MCF 10A (cell line): ENCODE data around the gene ZBTB38. TPM values are rescaled to one million over a fixed set of nuclear protein-coding genes. Genes with fewer than 3 reads are reported as not detected.

Experiments used
- Bru-seq: library from RNA; stranded (reverse); fragments of 400-500 nt; gene quantifications from one replicate; lab custom pipeline; 2021; lab: Mats Ljungman, UMichigan
- BruChase-seq, 2 experiments: library from RNA; stranded (reverse); fragments of 400-500 nt; gene quantifications; one replicate each; lab custom pipeline; 2021; lab: Mats Ljungman, UMichigan
- BruUV-seq: library from RNA; stranded (reverse); fragments of 400-500 nt; replicated peaks from 2 replicates; lab custom pipeline; 2021; lab: Mats Ljungman, UMichigan
- CTCF ChIA-PET: fragments of 300-600 bp; sonication (Branson Sonifier 250); formaldehyde crosslinking; extraction: SDS; loops from one replicate; lab custom pipeline; 2021; ENCODE audit warnings: antibody characterized with exemption, inconsistent platforms; lab: Yijun Ruan, JAX
- POLR2A ChIA-PET: fragments of 300-600, 350-650 bp; sonication (Branson Sonifier 250); formaldehyde crosslinking; extraction: SDS; loops from one replicate; lab custom pipeline; 2020; ENCODE audit warnings: antibody characterized with exemption, inconsistent platforms; lab: Yijun Ruan, JAX
- DNase-seq: peaks from one replicate; pipeline ENCODE4 v3.0.0-alpha.2; 2018; ENCODE audit not compliant: unreplicated experiment
- H3K27ac Mint-ChIP-seq: one replicate; pipeline ENCODE4 v1.8.0; 2022; ENCODE audit warnings: mild to moderate bottlenecking, low read depth, mixed read lengths; ENCODE audit not compliant: unreplicated experiment
- H3K27me3 Mint-ChIP-seq: one replicate; pipeline ENCODE4 v1.8.0; 2022; ENCODE audit warnings: mixed read lengths; ENCODE audit not compliant: insufficient read depth, unreplicated experiment
- H3K36me3 Mint-ChIP-seq: one replicate; pipeline ENCODE4 v1.8.0; 2022; ENCODE audit warnings: mild to moderate bottlenecking, moderate library complexity, mixed read lengths; ENCODE audit not compliant: insufficient read depth, unreplicated experiment
- H3K4me1 Mint-ChIP-seq: one replicate; pipeline ENCODE4 v1.8.0; 2022; ENCODE audit warnings: mixed read lengths; ENCODE audit not compliant: insufficient read depth, unreplicated experiment
- H3K4me3 Mint-ChIP-seq: one replicate; pipeline ENCODE4 v1.8.0; 2022; ENCODE audit warnings: mild to moderate bottlenecking, moderate library complexity, mixed read lengths; ENCODE audit not compliant: unreplicated experiment
- H3K9me3 Mint-ChIP-seq: one replicate; pipeline ENCODE4 v1.8.0; 2022; ENCODE audit warnings: mixed read lengths; ENCODE audit not compliant: unreplicated experiment
- intact Hi-C: fragments of 100-400 bp; cut with micrococcal nuclease; formaldehyde crosslinking; loops from 2 replicates; pipeline ENCODE4 v1.14.1; 2022
- long read RNA-seq: library from polyadenylated mRNA; stranded (forward); transcript quantifications from one replicate; pipeline ENCODE4 v2.0.0, GENCODE V29; 2022
- total RNA-seq: library from RNA; stranded (reverse); gene quantifications from 2 replicates; pipeline ENCODE4 v1.2.3, GENCODE V29; 2022
- TF ChIP-seq, protein P1 (sequence below): fragments of 200-600 bp; IDR thresholded peaks from one replicate; pipeline ENCODE4 v1.8.0; 2022; ENCODE audit warnings: antibody characterized with exemption, mild to moderate bottlenecking; ENCODE audit not compliant: unreplicated experiment

ZBTB38 gene, protein sequence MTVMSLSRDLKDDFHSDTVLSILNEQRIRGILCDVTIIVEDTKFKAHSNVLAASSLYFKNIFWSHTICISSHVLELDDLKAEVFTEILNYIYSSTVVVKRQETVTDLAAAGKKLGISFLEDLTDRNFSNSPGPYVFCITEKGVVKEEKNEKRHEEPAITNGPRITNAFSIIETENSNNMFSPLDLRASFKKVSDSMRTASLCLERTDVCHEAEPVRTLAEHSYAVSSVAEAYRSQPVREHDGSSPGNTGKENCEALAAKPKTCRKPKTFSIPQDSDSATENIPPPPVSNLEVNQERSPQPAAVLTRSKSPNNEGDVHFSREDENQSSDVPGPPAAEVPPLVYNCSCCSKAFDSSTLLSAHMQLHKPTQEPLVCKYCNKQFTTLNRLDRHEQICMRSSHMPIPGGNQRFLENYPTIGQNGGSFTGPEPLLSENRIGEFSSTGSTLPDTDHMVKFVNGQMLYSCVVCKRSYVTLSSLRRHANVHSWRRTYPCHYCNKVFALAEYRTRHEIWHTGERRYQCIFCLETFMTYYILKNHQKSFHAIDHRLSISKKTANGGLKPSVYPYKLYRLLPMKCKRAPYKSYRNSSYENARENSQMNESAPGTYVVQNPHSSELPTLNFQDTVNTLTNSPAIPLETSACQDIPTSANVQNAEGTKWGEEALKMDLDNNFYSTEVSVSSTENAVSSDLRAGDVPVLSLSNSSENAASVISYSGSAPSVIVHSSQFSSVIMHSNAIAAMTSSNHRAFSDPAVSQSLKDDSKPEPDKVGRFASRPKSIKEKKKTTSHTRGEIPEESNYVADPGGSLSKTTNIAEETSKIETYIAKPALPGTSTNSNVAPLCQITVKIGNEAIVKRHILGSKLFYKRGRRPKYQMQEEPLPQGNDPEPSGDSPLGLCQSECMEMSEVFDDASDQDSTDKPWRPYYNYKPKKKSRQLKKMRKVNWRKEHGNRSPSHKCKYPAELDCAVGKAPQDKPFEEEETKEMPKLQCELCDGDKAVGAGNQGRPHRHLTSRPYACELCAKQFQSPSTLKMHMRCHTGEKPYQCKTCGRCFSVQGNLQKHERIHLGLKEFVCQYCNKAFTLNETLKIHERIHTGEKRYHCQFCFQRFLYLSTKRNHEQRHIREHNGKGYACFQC (N-terminal part only)
- 168 and 186 TPM in 2 replicates for total RNA-seq
- Bru-seq, nascent RNA = percentile 98 among the genes with signal in this experiment
- BruChase-seq, experiment 1, labeled RNA remaining after a 6-hour chase = percentile 95 among the genes with signal in this experiment
- percentile 98 among the genes with signal in this experiment for BruChase-seq, experiment 2, labeled RNA remaining after a 2-hour chase
- long read RNA-seq, transcript ZBTB38-211 (3 exons, 644 nt) = minor isoform, 8 of 150 reads
- long read RNA-seq, transcript ZBTB38-201 (1 exons, 3,588 nt) = major isoform, 23 of 150 reads
- long read RNA-seq, transcript ZBTB38-204 (4 exons, 590 nt) = minor isoform, 5 of 150 reads
- long read RNA-seq, partial matches to known transcripts = 15 of 150 reads
- long read RNA-seq, other reads (novel, unspliced or antisense) = 94 of 150 reads

DNA sequence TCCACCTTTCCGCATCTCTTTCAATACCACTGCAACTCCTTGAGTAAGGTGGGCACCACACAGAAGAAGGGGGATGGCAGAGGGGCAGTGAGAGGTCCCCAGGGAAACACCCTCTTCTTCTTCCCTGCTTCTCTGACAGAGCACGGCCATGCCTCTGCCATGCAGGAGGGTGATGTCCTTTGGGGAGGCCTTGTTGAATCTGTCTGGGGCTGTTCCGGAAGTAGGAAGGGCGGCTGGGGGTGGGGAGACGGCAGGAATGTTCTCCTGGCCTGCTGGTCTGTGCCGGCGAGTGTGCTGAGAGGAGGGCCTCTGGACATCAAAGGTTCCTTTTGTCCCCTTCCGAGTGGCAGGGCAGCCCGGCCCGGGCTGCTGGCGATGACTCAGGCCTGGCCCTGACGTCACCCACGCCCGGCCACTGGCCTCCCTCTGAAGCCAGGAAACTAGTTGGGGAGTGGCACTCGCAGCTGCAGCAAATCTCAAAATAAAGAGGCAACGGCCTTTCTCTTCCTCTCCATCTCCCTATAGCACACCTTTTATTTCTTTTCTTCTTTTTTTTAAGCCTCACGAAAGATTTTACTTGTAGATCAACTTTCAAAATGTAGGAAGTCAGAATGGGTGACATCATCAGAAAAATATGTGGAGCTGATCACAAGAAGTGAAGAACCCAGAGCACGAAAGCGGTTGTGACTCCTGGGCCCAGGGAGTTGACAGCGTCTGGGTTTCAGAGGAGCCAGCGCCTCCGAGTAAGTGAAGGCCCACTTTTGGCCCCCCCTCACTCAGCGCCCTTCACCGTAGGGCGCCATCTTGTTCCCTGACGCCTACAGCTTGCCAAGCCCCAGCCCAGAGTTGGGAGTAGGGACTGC, at the start of gene ZBTB38:
ZBTB38 (plus strand) TSS at position 443 of the 863 bp plus-strand sequence. CDS start 73,885 bp downstream, outside the sequence.
- intact Hi-C loops = loop anchor here (5.0 kb wide), 1 partner anchor 426 kb away; the partner anchor contains the start of gene SLC25A36

DNA sequence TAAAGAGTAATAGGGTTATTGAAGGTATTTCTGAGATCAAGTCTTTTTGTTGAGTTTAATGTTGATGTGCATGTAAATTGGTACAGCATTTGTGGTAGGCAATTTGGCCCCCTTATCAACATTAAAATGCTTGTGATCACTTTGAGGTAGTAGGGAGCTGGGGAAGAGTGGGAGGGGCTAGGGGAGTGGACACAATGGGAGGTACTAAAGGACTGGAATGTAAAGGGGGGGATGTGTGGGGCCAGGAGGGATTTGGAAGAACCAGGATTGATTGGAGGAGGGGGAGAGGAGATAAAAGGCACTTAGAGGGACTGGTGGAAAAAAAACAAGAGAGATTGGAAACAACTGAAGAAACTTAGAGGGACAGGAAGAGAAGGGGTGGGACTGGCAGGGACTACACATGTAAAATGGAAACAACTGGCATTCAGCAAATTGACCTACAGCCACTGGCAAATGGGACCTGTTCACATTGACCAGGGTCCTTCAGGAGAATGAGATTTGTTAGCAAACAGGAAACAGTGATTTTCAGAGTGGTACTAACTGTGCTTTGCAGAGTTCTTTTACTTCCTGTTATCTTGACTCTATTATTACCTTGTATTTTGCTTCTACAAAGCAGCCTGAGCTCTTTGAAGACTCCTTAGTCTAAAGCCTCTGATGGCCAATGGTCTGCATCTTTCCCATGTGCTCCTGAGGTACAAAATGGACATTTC, 47.8 kb upstream of the ZBTB38 start:
- H3K9me3 Mint-ChIP-seq = peaks cover 8% of the 10 kb centered on the region
- no peak for DNase-seq
- TF ChIP-seq, protein P1, sequence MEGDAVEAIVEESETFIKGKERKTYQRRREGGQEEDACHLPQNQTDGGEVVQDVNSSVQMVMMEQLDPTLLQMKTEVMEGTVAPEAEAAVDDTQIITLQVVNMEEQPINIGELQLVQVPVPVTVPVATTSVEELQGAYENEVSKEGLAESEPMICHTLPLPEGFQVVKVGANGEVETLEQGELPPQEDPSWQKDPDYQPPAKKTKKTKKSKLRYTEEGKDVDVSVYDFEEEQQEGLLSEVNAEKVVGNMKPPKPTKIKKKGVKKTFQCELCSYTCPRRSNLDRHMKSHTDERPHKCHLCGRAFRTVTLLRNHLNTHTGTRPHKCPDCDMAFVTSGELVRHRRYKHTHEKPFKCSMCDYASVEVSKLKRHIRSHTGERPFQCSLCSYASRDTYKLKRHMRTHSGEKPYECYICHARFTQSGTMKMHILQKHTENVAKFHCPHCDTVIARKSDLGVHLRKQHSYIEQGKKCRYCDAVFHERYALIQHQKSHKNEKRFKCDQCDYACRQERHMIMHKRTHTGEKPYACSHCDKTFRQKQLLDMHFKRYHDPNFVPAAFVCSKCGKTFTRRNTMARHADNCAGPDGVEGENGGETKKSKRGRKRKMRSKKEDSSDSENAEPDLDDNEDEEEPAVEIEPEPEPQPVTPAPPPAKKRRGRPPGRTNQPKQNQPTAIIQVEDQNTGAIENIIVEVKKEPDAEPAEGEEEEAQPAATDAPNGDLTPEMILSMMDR = no peak
- ChIA-PET POLR2A (no interaction called here), CTCF (interaction anchor here (1.5 kb wide), 1 partner anchor 10 kb away, joined by 5 read pairs; no protein-coding TSS in a partner anchor)
- H3K4me1 Mint-ChIP-seq = no peaks in the 10 kb centered on the region
- no TSS peak for BruUV-seq
- H3K36me3 Mint-ChIP-seq = no peaks in the 10 kb centered on the region
- H3K27ac Mint-ChIP-seq = no peak overlapping the region
- no peaks in the 10 kb centered on the region for H3K27me3 Mint-ChIP-seq
- H3K4me3 Mint-ChIP-seq = no peak overlapping the region
- intact Hi-C loops = no loop called here

More for the DNA sequence above, at the start of gene ZBTB38:
- TF ChIP-seq, protein P1 = no peak
- H3K36me3 Mint-ChIP-seq = peaks cover 55% of the 10 kb centered on the region
- peaks cover 59% of the 10 kb centered on the region for H3K4me1 Mint-ChIP-seq
- H3K4me3 Mint-ChIP-seq = peak within 1 kb of the TSS; percentile 73
- H3K9me3 Mint-ChIP-seq = no peaks in the 10 kb centered on the region
- ChIA-PET CTCF (interaction anchor here (0.5 to 1.8 kb wide), 8 partner anchors 11 to 91 kb away, joined by 3 to 7 read pairs (median 4); no protein-coding TSS in a partner anchor), POLR2A (interaction anchor here (0.7 to 9.9 kb wide), 20 partner anchors 18 to 462 kb away, joined by 3 to 349 read pairs (median 4); no protein-coding TSS in a partner anchor)
- DNase-seq = peak; percentile 95
- peak within 1 kb of the TSS; percentile 98 for H3K27ac Mint-ChIP-seq
- BruUV-seq = TSS peak; percentile 58
- H3K27me3 Mint-ChIP-seq = no peaks in the 10 kb centered on the region

DNA sequence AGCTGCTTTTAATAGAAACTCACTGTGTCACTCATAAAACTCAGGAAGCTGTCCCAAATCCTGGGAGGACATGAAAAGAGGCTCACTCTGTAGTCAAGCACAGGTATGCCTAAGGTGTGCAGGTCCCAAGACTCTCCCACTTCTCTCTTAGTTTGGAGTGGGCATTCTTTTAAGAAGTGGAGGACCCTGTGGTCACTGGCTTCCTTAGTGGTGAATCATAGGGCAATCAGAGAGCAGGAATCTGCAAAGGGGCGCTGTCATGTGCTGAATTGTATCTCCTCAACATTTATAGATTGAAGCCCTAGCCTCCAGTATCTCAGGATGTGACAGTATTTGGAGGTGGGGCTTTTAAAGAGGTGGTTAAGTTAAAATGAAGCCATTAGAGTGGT, 47.2 kb upstream of the ZBTB38 start:
- CTCF ChIA-PET = interaction anchor here (0.5 to 1.5 kb wide), 2 partner anchors 11 to 106 kb away, joined by 3 to 5 read pairs; no protein-coding TSS in a partner anchor
- Mint-ChIP-seq H3K27me3 (no peaks in the 10 kb centered on the region), H3K27ac (no peak overlapping the region), H3K36me3 (no peaks in the 10 kb centered on the region), H3K4me3 (no peak overlapping the region), H3K9me3 (peaks cover 8% of the 10 kb centered on the region), H3K4me1 (no peaks in the 10 kb centered on the region)
- DNase-seq = no peak
- POLR2A ChIA-PET = interaction anchor here (2.7 kb wide), 1 partner anchor 9 kb away, joined by 10 read pairs; no protein-coding TSS in a partner anchor
- no TSS peak for BruUV-seq
- TF ChIP-seq, protein P1 = no peak
- intact Hi-C loops = no loop called here
